GM10847 (cell line): ENCODE measurements around the gene MCC.

Experiments used
- POLR2A ChIP-seq: IDR thresholded peaks from 2 replicates; pipeline ENCODE4 v1.6.1; 2011; ENCODE audit not compliant: insufficient read length; ENCODE audit errors: extremely low read depth

The MCC gene

DNA sequence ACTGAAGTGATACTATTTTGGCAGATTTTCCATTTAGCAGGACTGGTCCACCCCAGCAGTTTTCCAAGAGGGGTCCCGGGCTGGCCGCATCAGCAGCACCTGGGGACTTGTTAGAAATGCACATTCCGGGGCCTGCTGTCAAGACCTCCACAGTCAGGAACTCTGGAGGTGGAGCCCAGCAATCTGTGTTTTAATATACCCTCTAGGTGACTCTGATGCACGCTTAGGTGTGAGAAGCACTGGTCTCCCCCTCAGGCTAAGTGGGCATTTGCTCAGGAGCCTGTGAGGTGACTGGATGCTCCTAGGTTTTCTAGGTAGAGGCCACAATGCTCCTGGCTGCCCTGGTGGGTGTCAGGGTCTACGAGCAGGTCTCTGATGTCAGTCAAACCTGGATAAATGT lies 430.0 kb downstream of the MCC start:
- no peak for TF ChIP-seq POLR2A

DNA sequence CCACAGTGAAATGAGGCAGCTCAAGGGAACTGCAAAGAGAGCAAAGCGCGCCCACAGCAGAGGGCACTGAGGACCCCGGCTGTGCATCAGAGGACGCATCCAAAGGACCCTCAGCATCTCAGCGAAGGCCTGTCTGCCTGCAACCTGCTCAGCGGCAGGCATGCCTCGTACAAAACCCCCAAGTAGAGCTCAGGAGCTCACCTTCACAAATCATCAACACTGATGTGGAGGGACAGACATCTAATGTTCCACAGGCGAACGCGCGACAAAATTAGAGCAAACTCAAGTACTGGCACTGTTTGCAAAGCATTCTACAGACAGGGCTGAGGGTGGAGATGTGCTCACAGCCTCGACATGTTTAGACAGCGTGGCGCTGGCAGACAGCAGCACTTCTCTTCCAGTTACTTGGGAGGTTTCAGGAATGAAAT lies 430.7 kb downstream of the MCC start:
- no peak for TF ChIP-seq POLR2A

DNA sequence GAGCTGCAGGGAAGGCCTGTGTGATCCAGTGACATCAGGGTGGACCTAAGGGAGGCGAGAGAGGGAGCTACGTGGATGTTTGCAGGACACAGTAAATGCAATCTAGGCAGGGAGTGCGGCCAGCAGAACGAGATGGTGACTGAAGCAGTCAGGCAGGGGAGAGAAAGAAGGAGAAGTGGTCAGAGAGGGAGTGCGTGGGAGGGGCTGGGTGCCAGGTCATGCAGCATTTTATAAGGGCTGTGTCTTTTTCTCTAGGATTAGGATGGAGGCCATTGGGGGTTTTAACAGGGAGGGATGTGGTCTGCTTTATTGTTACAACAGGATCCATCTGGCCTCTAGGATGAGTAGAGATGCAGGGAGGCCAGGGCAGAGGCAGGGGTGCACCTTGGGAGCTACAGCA lies 431.3 kb downstream of the MCC start:
- TF ChIP-seq POLR2A = no peak

DNA sequence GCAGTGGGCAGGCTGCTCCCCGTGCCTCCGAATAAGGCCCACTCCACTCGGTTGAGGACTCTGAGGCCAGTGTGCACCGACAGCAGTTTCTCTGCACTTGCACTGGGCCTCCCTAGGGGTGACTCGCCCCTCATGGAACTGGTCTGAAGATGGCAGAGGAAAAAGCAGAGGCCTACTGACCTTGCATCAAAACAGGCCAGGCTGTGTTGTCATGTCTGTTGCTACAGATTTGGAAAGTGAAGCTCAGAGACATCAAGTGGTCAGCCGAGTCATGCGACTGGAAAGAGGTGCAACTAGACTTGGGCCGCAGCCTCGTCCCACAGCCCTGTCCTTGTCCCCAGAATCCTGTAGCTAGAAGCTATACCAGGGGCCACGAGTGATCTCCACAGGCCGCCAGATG lies 433.4 kb downstream of the MCC start:
- TF ChIP-seq POLR2A = no peak

DNA sequence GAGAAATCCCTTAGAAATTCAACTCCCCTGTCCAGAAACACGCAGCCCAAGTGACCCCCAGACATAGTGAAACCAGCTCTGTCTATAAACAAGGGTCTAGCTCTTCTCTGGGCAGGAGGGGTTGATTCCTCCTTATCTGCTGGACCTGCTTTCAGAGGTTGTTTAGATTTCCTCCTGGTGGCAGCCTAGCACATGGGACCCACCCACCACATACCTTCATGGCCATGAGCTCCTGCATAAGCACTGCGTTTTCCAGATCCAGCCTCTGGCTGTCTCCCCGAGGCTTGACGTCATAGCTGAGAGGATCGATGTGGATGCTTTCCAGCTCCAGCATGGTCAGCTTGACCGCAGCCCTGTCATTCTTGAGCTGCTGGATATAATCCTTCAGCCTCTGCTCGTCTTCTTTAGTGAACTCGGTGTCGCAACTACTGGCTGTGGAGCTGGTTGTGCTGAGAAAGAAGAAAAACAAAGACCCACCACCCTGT lies 434.7 kb downstream of the MCC start:
- no peak for TF ChIP-seq POLR2A

DNA sequence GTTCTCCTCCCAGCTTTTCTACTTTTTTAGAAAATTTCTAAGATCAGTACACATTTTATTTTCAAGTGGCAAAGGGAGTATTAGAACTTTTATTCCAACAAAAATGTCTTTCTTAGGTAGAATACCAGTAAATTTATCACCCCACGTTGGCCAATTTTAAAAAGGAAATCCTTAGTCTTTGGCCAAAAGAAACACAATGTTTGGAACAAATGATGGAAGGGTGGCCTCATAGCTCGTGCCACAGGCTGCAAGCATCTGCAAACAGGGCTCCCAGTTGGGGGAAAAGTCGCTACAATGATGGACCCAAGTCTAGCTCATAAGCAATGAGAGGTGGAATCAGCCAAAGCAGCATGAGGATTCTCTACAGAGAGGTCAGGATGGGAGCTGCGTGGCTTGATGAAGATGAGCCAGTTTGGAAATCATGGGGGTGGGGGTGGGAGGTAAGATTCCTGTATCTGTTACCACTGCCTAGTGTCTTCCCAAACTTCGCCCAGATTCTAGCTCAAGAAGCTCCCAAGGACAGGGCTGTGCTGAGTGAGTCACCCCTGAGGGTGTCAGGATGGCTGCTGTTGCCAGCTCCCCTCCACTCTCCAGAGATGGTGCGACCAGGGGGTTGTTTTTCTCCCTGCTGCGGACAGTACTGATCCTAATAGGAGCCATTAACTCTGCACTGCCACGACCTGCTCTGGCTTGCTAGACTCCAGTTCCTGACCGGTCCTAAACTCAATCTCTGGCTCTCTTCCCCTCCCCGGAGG lies 436.0 kb downstream of the MCC start:
- no peak for TF ChIP-seq POLR2A

DNA sequence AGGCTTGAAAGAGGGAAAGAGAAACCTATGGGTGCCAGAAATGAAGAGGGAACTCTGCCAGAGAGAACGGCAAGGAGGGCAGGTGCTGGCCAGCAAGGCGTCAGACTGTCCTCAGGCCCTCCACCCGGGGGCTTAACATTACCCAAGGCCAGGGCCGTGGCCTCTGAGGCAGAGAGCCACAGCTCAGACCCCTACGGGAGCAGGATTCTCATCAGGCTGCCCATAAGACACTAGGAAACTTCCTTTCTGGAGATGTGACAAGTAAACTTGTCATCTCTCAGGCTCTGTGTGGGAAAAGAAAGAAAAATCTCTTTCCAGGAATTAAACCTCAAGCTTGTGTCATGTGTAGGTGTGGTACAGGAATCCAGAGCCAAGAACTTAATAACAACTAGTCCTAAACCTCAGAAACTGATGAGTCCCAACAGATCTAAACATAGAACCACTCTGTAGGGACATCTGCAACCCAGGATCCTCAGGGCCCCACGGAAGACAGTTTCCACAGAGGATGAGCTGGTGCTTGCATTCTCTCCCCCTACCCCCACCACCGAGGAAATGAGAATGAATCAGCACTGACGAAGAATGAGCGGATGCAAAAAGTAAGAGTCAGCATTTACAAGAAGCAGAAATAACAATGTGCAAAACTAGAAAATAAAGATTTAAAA lies 437.4 kb downstream of the MCC start:
- no peak for TF ChIP-seq POLR2A

DNA sequence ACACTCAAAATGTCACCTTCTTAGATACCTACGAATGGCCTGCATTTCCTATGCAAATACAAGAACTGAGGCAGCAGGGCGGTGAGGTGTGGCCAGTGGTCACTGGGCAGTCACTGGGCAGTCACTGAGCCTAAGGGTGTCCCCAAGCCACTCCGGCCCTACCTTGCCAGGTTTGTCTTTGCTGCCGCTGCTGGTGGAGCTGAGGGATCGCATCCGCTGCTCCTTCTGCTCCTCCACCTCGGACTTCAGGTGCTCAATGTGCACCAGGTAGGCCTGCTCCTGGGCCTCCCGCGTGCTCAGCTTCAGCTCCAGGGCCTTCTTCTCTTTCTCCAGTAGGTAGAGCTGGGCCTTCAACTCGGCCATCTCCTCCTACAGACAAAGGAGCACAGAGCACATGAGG lies 439.3 kb downstream of the MCC start:
- TF ChIP-seq POLR2A = no peak

DNA sequence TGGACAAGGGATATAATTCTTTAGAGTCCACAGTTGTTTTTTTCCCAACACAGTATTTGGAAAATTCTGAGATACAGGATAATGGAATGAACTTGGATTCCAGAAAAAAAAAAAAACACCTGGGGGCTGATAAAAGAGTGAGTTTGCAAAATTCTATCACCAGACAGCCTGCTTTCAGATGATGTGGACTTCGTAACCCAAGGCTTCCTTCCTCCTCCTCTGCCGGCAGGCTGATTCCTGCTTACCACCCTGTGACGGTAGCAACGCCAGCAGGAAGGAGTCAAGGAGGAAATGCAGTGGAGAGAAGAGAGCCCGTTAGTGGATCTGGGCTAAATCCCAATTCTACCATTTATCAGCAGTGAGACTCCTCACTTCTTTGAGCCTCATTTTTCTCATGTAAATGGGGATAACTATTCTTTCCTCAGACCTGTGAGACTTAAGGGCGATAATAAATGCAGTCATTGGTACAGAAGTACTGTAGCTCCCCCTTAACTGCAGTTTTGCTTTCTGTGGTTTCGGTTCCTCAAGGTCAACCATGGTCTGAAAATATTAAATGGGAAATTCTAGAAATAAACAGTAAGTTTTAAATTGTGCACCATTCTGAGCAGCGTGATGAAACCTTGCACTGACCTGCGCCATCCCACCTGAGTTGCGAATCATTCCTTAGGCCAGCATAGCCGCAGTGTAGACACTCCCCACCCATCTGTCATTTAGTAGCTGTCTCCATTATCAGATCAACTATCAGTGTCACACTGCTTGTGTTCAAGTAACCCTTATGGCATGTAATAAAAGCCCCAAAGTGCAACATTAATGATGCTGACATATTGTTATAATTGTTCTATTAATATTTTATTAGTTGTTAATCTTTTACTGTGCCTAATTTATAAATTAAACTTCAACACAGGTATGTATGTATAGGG lies 440.3 kb downstream of the MCC start:
- no peak for TF ChIP-seq POLR2A

DNA sequence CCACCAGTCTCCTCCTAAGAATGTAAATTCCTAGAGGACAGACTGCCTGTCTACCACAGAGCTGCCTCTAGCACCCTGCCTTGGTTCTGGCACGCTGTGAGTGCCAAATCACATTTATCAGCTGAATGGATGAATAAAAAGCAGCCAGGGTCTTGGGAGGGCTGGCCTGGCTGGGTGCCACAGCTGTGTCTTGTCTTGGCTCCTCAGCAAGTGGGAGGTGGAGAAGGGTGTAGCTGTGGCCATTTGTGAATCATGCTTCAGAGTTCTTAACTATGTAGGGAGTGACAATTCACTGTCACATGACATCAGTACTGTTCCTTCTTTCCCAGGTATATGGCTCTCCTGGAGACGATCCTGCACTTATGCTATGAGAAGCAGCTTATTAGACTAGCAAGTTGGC lies 441.0 kb downstream of the MCC start:
- TF ChIP-seq POLR2A = no peak

DNA sequence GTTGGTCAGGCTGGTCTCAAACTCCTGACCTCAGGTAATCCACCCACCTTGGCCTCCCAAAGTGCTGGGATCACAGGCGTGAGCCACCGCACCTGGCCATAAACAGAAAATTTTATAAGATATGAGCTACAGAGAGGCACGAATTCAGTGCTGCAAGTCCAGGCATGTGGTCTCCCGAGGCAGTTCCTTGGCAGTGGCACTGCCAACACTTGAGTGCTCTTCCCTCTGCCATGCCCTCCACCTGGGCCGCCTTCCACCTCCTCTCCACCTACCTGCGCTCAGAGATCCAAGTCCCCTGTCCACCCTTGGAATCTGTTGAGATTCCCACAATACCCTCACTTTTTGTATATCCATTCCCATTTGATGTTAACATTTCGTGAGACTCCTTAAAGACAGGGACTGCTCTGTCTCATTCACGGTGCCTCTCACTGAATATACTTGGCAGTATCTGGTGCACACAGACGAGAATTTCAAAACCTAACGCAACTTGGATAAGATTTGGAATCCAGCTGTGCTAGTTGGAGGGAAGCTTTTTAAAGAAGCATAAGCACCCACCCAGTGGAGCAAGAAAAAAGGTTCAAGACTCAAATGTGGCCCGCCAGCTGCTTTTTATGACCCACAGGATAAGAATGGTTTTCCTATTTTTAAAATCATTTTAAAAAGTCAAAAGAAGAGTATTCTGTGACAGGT lies 443.3 kb downstream of the MCC start:
- TF ChIP-seq POLR2A = no peak

DNA sequence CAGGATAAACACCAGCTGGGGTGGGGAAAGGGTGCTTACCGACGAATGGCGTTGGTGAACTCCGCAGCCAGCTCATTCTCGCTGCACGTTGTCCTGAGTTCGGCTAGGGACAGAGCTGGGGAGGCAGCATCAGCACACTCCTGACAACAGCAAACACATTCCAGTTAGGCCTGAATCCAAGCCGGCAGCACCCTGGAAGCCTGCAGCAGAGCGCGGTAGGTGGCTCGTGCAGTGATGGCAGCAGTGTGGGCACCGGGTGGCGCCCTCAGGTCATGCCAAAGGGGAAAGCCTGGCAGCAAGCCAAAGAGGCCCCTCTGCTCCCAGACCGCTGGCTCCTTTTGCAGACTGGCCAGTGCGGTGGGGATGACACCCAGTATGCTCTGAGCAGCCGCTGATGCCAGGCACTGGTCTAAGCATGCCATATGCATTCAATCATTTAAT lies 444.7 kb downstream of the MCC start:
- no peak for TF ChIP-seq POLR2A

DNA sequence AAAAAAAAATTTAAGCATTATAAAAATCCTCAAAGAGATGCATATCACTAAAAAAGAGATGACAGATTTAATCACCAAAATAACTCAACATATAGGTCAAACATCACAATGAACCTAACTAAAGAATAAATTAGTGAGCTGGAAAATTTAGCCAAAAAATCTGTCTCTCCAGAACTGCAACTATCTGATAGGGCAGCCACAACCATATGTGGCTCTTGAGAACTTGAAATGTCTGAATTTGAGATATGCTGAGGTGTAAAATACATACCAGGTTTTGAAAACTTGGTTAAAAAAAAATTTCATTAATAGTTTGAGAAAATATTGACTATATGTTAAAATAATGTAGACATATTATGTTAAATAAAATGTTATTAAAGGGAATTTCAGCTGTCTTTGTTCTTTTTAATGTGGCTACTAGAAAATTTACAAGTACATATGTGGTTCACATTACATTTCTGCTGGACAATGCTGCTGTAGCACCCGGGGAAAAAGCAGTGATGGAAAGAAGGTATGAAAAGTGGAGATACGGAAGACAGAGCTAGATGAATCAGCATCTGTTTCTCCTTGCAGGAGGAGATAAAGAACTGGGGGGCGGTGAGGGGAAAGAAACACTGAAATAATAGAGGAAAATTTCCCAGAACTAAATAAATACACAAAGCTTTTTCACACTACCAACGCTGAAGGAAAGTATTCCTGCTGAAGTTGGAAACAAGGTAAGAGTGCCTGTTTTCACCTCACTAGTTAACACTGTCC lies 445.6 kb downstream of the MCC start:
- no peak for TF ChIP-seq POLR2A

DNA sequence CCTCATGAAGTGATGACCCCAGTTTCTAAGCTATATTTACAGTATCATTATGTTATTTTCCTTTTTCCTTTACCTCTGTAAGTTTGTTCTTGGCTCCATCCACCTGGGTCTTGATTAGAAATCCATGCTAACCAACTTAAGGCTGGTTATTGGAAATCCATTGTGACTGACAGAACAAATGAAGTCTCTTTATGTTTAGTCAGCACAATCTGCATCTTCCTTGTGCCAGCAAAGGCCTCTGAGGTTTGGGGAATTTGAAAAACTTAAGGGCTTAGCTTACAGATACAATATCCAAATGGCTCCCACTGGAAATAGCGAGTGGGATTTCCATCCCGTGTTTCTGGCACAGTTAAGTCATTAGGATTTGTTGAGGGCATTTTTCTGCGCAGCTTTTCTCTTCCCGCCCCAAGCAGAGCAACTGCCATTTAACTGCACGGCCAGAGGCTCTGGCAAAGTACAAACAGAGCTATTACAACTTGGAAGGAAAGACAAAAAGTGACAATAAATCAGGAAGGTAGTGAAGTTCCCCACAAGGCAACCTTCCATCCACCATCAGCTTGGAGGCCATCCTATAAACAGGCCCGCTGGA lies 447.5 kb downstream of the MCC start:
- no peak for TF ChIP-seq POLR2A
